GM18861 (cell line): ENCODE data around the gene DDX47.
"Not testable (repeated sequence)": the region's sequence is repeated elsewhere in the genome, so short reads cannot be mapped to it uniquely, and the experiment has no call there.

Experiments
- ATAC-seq: cut with Tn5 transposase; IDR thresholded peaks from one replicate; pipeline ENCODE4 v1.9.1; 2021; ENCODE audit not compliant: unreplicated experiment

Gene DDX47

GRCh38 chr12:12870465-12870864 is 57.3 kb downstream of the DDX47 start:
- ATAC-seq: no peak

DNA sequence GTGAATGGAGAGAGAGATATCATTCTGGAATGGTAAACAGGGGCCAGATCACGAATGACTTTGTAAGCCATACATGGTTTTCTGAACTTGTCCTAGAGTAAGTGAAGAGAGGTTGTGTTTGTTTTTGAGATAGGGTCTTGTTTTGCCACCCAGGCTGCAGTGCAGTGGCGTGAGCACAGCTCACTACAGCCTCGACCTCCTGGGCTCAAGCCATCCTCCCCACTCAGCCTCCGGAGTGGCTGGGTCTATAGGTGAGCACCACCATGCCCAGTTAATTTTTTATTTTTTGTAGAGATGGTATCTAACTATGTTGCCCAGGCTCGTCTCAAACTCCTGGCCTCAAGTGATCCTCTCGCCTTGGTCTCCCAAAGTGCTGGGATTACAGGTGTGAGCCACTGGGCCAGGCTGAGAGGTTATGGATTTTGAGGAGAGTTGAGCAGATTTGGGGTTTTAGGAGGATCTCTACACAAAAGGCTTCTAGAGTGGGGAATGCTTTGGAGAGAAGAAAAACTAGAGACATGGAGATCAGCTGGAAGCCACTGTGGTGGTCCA is 58.5 kb downstream of the DDX47 start:
- ATAC-seq: no peak

GRCh38 chr12:12872139-12872933 is 59.2 kb downstream of the DDX47 start:
- ATAC-seq: no peak

DNA sequence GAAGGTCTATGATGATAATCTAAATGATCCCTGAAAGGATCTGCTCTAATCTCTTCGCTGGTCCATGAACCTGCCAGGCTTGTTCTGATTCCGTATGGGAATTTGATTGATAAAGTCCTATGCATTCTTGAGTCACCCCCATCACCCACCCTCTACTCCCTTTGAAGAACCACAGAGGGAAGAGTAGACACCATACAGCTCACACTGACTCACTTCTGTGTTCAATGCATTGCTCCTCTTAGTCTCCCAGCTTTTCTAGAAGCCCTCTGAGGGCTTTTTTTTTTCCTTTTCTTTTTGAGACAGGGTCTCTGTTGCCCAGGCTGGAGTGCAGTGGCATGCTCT is 59.8 kb downstream of the DDX47 start:
- no peak for ATAC-seq

- no peak for ATAC-seq
Measured at GRCh38 chr12:12874029-12874428, 60.9 kb downstream of the DDX47 start.

GRCh38 chr12:12875301-12875700 is 62.2 kb downstream of the DDX47 start:
- not testable (repeated sequence) for ATAC-seq

- ATAC-seq: no peak
Measured at GRCh38 chr12:12877153-12877768, 64.1 kb downstream of the DDX47 start.

DNA sequence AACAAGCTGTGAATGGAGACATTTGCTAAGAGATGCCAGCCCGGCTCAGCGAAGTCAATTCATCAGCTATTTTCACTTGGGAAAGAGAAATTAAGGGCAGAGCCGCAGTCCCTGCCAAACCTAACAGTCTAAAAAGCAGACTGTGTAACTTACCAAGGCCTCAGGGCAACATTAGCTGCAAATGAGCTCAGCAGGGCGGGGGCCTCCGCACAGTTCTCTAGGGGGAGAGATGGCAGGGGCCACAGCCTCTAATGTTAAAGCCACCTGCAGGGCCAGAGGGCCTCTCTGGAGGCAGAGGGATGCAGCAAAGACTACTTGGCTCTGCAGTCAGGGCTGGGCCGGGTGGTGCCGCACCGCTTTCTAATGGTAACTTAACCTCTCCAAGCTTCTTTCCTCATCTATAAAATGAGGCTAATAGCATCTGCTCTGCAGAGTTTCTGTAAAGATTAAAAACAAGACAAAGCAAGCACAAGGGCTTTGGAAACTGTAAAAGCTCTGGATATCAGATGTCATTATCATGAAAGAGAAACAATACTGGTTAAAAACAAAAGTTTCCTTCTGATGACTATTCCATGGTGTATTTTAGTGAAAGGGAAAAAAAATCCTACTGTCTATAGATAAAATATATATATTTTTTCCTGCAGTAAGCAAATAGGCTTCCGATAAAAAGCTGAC is 64.8 kb downstream of the DDX47 start:
- no peak for ATAC-seq
